K562 (cell line): ENCODE results near the gene CNOT2. TPM values are rescaled to one million over a fixed set of nuclear protein-coding genes. Genes with fewer than 3 reads are reported as not detected.

Experiments
- ARID2 ChIP-seq: fragments of 450-650 bp; IDR thresholded peaks from 2 replicates; pipeline ENCODE4 v1.6.1; 2017; ENCODE audit warnings: antibody characterized with exemption, mild to moderate bottlenecking
- CREB1 ChIP-seq, 2 experiments: sonication (generic) in 1 of 2; formaldehyde crosslinking in 1 of 2; IDR thresholded peaks; 2 replicates each; pipeline versions ENCODE4 v1.6.1 to v1.8.0; 2012 to 2022; ENCODE audit warnings: inconsistent platforms in 1 of 2, mild to moderate bottlenecking in 1 of 2, missing genetic modification reagents in 1 of 2, moderate library complexity in 1 of 2
- DNMT1 ChIP-seq: fragments of 450-650 bp; IDR thresholded peaks from 2 replicates; pipeline ENCODE4 v1.6.1; 2016; ENCODE audit warnings: antibody characterized with exemption, mild to moderate bottlenecking
- E2F6 ChIP-seq, 2 experiments: IDR thresholded peaks; 2 replicates each; pipeline ENCODE4 v1.6.1; 2011; ENCODE audit warnings: borderline replicate concordance in 1 of 2, control low read depth in 1 of 2, low read depth in 1 of 2, low read length in 1 of 2, mild to moderate bottlenecking in 1 of 2, mixed read lengths in 1 of 2, moderate library complexity in 1 of 2; ENCODE audit not compliant: insufficient read depth in 1 of 2, insufficient read length in 1 of 2, poor library complexity in 1 of 2, severe bottlenecking in 1 of 2; ENCODE audit errors: extremely low read depth in 1 of 2
- GABPA ChIP-seq: fragments of 200-800 bp; sonication (Bioruptor generic); conservative IDR thresholded peaks from 2 replicates; pipeline ENCODE4 v1.6.1; 2016; ENCODE audit warnings: low read depth, missing genetic modification characterization, missing compliant biosample characterization
- HDAC3 ChIP-seq: fragments of 450-650 bp; IDR thresholded peaks from 2 replicates; pipeline ENCODE4 v1.6.1; 2018; ENCODE audit warnings: borderline replicate concordance, mild to moderate bottlenecking, moderate library complexity; ENCODE audit not compliant: partially characterized antibody
- IRF2 ChIP-seq: sonication (generic); formaldehyde crosslinking; IDR thresholded peaks from 2 replicates; pipeline ENCODE4 v1.8.1; 2022; ENCODE audit warnings: mild to moderate bottlenecking, missing genetic modification reagents
- JUN ChIP-seq, 2 experiments: sonication (generic) in 1 of 2; formaldehyde crosslinking in 1 of 2; IDR thresholded peaks; 2 replicates each; pipeline versions ENCODE4 v1.6.1 to v1.8.0; 2012 to 2022; ENCODE audit warnings: borderline replicate concordance in 2 of 2, mild to moderate bottlenecking in 2 of 2, improper control_type of control experiment in 1 of 2, low read depth in 1 of 2, low read length in 1 of 2, missing genetic modification reagents in 1 of 2
- MAFF ChIP-seq: IDR thresholded peaks from 2 replicates; pipeline ENCODE4 v1.6.1; 2012; ENCODE audit warnings: low read length, improper control_type of control experiment
- SP2 ChIP-seq: IDR thresholded peaks from 2 replicates; pipeline ENCODE4 v1.6.1; 2011; ENCODE audit warnings: mild to moderate bottlenecking, low read depth, low read length, moderate library complexity; ENCODE audit not compliant: poor library complexity, severe bottlenecking; ENCODE audit errors: extremely low read depth
- ZC3H8 ChIP-seq: fragments of 450-650 bp; IDR thresholded peaks from 2 replicates; pipeline ENCODE4 v1.6.1; 2017
- ZNF436 ChIP-seq: fragments of 250-450, 450-650 bp; sonication (Bioruptor Pico); formaldehyde crosslinking; IDR thresholded peaks from 2 replicates; pipeline ENCODE4 v1.7.0; 2020; ENCODE audit warnings: mild to moderate bottlenecking
- ZNF76 ChIP-seq: fragments of 250-450 bp; sonication (Bioruptor Pico); IDR thresholded peaks from 2 replicates; pipeline ENCODE4 v1.4.0; 2020; ENCODE audit warnings: mild to moderate bottlenecking, moderate library complexity, borderline replicate concordance
- polyA plus RNA-seq, 8 experiments: library from polyadenylated mRNA; depleted of rRNA in 4 of 8; stranded (reverse) in 5 of 8; unstranded in 3 of 8; fragments of >200 nt; fragmentation: Nextera tagmentation in 2 of 8; fragmentation: Illumina TruSeq in 1 of 8; extraction: Ambion mirVana in 2 of 8; extraction: Trizol in 1 of 8; gene quantifications; 2 replicates each; pipeline versions ENCODE4 v1.2.1 to v1.2.3, GENCODE V29; 2011 to 2014; ENCODE audit warnings: inconsistent platforms in 1 of 8, missing spikeins in 1 of 8
- total RNA-seq, 7 experiments: library from RNA; depleted of rRNA in 6 of 7; stranded (reverse); fragments of >200 nt in 6 of 7; fragmentation: Illumina TruSeq in 2 of 7; extraction: Trizol in 2 of 7; gene quantifications; 2 replicates each; pipeline versions ENCODE4 v1.2.1 to v1.2.3, GENCODE V29; 2011 to 2021; ENCODE audit warnings: low replicate concordance in 1 of 7
- TF ChIP-seq, protein P1 (sequence below): fragments of 450-650 bp; formaldehyde crosslinking; IDR thresholded peaks from 2 replicates; pipeline ENCODE4 v1.4.0; 2020; ENCODE audit warnings: mild to moderate bottlenecking, mixed read lengths
- TF ChIP-seq, protein P2 (sequence below): fragments of 450-650 bp; formaldehyde crosslinking; conservative IDR thresholded peaks from 2 replicates; pipeline ENCODE4 v1.4.0; 2022; ENCODE audit warnings: mild to moderate bottlenecking, missing genetic modification characterization
- TF ChIP-seq, protein P3 (sequence below): sonication (generic); formaldehyde crosslinking; IDR thresholded peaks from 2 replicates; pipeline ENCODE4 v1.8.0; 2022; ENCODE audit warnings: mild to moderate bottlenecking, missing genetic modification reagents

Gene CNOT2
- total and polyA plus RNA-seq, 9 of the 15 experiments (the other 6 are each of a cell fraction or from before 2014, with no cell fraction given), result 43.6 to 119 (median 84.4) TPM

- peak; percentile 76 to 80 for TF ChIP-seq E2F6 (IDR thresholded peaks at IDR 0.05; ENCODE audit: borderline replicate concordance in 1 of 2, extremely low read depth in 1 of 2, insufficient read depth in 1 of 2, insufficient read length in 1 of 2, low read depth in 1 of 2, low read length in 1 of 2, poor library complexity in 1 of 2, severe bottlenecking in 1 of 2)
- TF ChIP-seq, protein P1, sequence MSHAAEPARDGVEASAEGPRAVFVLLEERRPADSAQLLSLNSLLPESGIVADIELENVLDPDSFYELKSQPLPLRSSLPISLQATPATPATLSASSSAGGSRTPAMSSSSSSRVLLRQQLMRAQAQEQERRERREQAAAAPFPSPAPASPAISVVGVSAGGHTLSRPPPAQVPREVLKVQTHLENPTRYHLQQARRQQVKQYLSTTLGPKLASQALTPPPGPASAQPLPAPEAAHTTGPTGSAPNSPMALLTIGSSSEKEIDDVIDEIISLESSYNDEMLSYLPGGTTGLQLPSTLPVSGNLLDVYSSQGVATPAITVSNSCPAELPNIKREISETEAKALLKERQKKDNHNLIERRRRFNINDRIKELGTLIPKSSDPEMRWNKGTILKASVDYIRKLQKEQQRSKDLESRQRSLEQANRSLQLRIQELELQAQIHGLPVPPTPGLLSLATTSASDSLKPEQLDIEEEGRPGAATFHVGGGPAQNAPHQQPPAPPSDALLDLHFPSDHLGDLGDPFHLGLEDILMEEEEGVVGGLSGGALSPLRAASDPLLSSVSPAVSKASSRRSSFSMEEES, result no peak
- TF ChIP-seq DNMT1, result no peak
- TF ChIP-seq HDAC3, result peak; percentile 41
- no peak for TF ChIP-seq MAFF
- TF ChIP-seq, protein P2, sequence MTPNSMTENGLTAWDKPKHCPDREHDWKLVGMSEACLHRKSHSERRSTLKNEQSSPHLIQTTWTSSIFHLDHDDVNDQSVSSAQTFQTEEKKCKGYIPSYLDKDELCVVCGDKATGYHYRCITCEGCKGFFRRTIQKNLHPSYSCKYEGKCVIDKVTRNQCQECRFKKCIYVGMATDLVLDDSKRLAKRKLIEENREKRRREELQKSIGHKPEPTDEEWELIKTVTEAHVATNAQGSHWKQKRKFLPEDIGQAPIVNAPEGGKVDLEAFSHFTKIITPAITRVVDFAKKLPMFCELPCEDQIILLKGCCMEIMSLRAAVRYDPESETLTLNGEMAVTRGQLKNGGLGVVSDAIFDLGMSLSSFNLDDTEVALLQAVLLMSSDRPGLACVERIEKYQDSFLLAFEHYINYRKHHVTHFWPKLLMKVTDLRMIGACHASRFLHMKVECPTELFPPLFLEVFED (CRISPR knock-in tag), result no peak
- no peak for TF ChIP-seq SP2
- TF ChIP-seq, protein P3, sequence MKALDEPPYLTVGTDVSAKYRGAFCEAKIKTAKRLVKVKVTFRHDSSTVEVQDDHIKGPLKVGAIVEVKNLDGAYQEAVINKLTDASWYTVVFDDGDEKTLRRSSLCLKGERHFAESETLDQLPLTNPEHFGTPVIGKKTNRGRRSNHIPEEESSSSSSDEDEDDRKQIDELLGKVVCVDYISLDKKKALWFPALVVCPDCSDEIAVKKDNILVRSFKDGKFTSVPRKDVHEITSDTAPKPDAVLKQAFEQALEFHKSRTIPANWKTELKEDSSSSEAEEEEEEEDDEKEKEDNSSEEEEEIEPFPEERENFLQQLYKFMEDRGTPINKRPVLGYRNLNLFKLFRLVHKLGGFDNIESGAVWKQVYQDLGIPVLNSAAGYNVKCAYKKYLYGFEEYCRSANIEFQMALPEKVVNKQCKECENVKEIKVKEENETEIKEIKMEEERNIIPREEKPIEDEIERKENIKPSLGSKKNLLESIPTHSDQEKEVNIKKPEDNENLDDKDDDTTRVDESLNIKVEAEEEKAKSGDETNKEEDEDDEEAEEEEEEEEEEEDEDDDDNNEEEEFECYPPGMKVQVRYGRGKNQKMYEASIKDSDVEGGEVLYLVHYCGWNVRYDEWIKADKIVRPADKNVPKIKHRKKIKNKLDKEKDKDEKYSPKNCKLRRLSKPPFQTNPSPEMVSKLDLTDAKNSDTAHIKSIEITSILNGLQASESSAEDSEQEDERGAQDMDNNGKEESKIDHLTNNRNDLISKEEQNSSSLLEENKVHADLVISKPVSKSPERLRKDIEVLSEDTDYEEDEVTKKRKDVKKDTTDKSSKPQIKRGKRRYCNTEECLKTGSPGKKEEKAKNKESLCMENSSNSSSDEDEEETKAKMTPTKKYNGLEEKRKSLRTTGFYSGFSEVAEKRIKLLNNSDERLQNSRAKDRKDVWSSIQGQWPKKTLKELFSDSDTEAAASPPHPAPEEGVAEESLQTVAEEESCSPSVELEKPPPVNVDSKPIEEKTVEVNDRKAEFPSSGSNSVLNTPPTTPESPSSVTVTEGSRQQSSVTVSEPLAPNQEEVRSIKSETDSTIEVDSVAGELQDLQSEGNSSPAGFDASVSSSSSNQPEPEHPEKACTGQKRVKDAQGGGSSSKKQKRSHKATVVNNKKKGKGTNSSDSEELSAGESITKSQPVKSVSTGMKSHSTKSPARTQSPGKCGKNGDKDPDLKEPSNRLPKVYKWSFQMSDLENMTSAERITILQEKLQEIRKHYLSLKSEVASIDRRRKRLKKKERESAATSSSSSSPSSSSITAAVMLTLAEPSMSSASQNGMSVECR, result peak; percentile 62; the same call in 1 of the 2 replicates
- no peak for TF ChIP-seq ZC3H8
- peak; percentile 67 for TF ChIP-seq JUN (IDR thresholded peaks at IDR 0.05; ENCODE audit: borderline replicate concordance, low read depth, low read length)
- no peak for TF ChIP-seq JUN (CRISPR knock-in tag; IDR thresholded peaks at IDR 0.05; ENCODE audit: borderline replicate concordance)
- peak; percentile 68; the same call in 1 of the 2 replicates for TF ChIP-seq ZNF76
- TF ChIP-seq IRF2, result no peak
- TF ChIP-seq ARID2, result 0 out of 2 replicates have a peak, but pooled peaks have one; percentile 18
- TF ChIP-seq GABPA (tag), result peak; percentile 59
- peak; percentile 87 for TF ChIP-seq CREB1 (IDR thresholded peaks at IDR 0.05)
- TF ChIP-seq CREB1 (CRISPR knock-in tag; IDR thresholded peaks at IDR 0.05), result peak; percentile 86
- TF ChIP-seq ZNF436 (CRISPR knock-in tag), result no peak
Measured at GRCh38 chr12:70242695-70243509, at the start of gene CNOT2 (continued).
